Right cardiac atrium (tissue), 5 donors: ENCODE results near the gene YIF1B. TPM values are rescaled to one million over a fixed set of nuclear protein-coding genes. Genes with fewer than 3 reads are reported as not detected.
"Not testable (repeated sequence)": the region's sequence is repeated elsewhere in the genome, so short reads cannot be mapped to it uniquely, and the experiment has no call there.

Source experiments
- ATAC-seq, 2 donors: fragments of 200-7000 bp; cut with Tn5 transposase; one replicate each; pipeline versions ENCODE4 v1.8.0 to v1.9.1; 2020; ENCODE audit warnings: moderate library complexity in 2 of 2, mild to moderate bottlenecking in 1 of 2
- DNase-seq, 3 donors: peaks; one replicate each; pipeline ENCODE4 v3.0.0-alpha.2; 2020
- H3K27ac ChIP-seq: one replicate; pipeline ENCODE4 v1.5.1; 2013; ENCODE audit warnings: mild to moderate bottlenecking, low read length, control low read depth, moderate library complexity
- H3K27me3 ChIP-seq: one replicate; pipeline ENCODE4 v1.6.1; 2013; ENCODE audit not compliant: control insufficient read depth, insufficient read depth
- H3K4me1 ChIP-seq: one replicate; pipeline ENCODE4 v1.6.1; 2013; ENCODE audit warnings: low read length; ENCODE audit not compliant: control insufficient read depth, insufficient read depth
- H3K4me3 ChIP-seq: one replicate; pipeline ENCODE4 v1.5.1; 2013; ENCODE audit warnings: low read length, control low read depth
- H3K9me3 ChIP-seq: one replicate; pipeline ENCODE4 v1.6.1; 2013; ENCODE audit warnings: low read length; ENCODE audit not compliant: control insufficient read depth
- WGBS: extraction: QIAGEN DNeasy Blood & Tissue Kit; methylation state at CpG from one replicate; pipeline ENCODE4 v1.1.7; 2013; 5-methylcytosine and 5-hydroxymethylcytosine counted together
- intact Hi-C, 4 donors: fragments of 100-400 bp; cut with DNase I; formaldehyde crosslinking; loops; one replicate each; pipeline versions ENCODE4 v1.11.0 to v1.14.0; 2022 to 2023
- polyA plus RNA-seq: library from polyadenylated mRNA; stranded (reverse); fragments of 200-250 nt; gene quantifications from one replicate; pipeline ENCODE4 v1.2.3, GENCODE V29; 2013
- total RNA-seq, 4 donors: library from RNA; stranded (reverse); fragmentation: NEBNext Ultra II Directional; extraction: Animal tissue kit (Norgen Biotek cat#: 25700); gene quantifications; one replicate each; pipeline ENCODE4 v1.2.1, GENCODE V29; 2021
- donor health status: healthy with polysubstance abuse.
- donor health status: DM: no; HTN: yes; CAD: no.
- donor health status: DM: no; HTN: no; CAD: no.
- donor health status: DM: no; HTN: yes; CAD: no; lungs with severe emphysema.
- donor health status: DM: yes; HTN: yes; CAD: no.

Gene YIF1B
- total and polyA plus RNA-seq, 5 donors: 15.9 to 25.7 (median 20.2) TPM

GRCh38 chr19:38355728-38356725 lies 40.3 kb upstream of the YIF1B start:
- H3K4me3 ChIP-seq: no peak overlapping the region
- intact Hi-C loops: no loop called here
- 73% methylated on average over 16 of the region's 16 CpGs for WGBS
- no peaks in the 10 kb centered on the region for H3K27me3 ChIP-seq
- no peak overlapping the region for H3K27ac ChIP-seq
- no peaks in the 10 kb centered on the region for H3K4me1 ChIP-seq
- DNase-seq: no peak
- no peak for ATAC-seq
- H3K9me3 ChIP-seq: no peaks in the 10 kb centered on the region

- 75% methylated on average over 8 of the region's 8 CpGs for WGBS
- Histone ChIP-seq H3K27ac (no peak overlapping the region), H3K4me3 (no peak overlapping the region), H3K27me3 (no peaks in the 10 kb centered on the region), H3K9me3 (no peaks in the 10 kb centered on the region), H3K4me1 (no peaks in the 10 kb centered on the region)
- intact Hi-C loops: no loop called here
- no peak for DNase-seq
- no peak for ATAC-seq
Observed at GRCh38 chr19:38352611-38353010, 36.9 kb upstream of the YIF1B start.

- Histone ChIP-seq H3K4me1 (no peaks in the 10 kb centered on the region), H3K9me3 (no peaks in the 10 kb centered on the region), H3K4me3 (no peak overlapping the region), H3K27me3 (no peaks in the 10 kb centered on the region), H3K27ac (no peak overlapping the region)
- WGBS: 79% methylated on average over 9 of the region's 9 CpGs
- intact Hi-C loops: no loop called here
- DNase-seq (peak in 1 of 3 donors; percentile 13), ATAC-seq (peak; percentile 29 to 30)
Observed at GRCh38 chr19:38351865-38352395, 36.2 kb upstream of the YIF1B start.

- 76% methylated on average over 3 of the region's 3 CpGs for WGBS
- Histone ChIP-seq H3K27me3 (no peaks in the 10 kb centered on the region), H3K27ac (no peak overlapping the region), H3K9me3 (no peaks in the 10 kb centered on the region), H3K4me1 (no peaks in the 10 kb centered on the region), H3K4me3 (no peak overlapping the region)
- intact Hi-C loops: no loop called here
- DNase-seq (no peak), ATAC-seq (no peak)
Observed at GRCh38 chr19:38350883-38351282, 35.1 kb upstream of the YIF1B start.

- no peak overlapping the region for H3K27ac ChIP-seq
- H3K4me1 ChIP-seq: no peaks in the 10 kb centered on the region
- DNase-seq (no peak), ATAC-seq (no peak)
- H3K9me3 ChIP-seq: no peaks in the 10 kb centered on the region
- no peaks in the 10 kb centered on the region for H3K27me3 ChIP-seq
- no peak overlapping the region for H3K4me3 ChIP-seq
- intact Hi-C loops: no loop called here
- WGBS: 83% methylated on average over 4 of the region's 4 CpGs
Observed at GRCh38 chr19:38346837-38347236, 31.1 kb upstream of the YIF1B start.

- peaks cover 2% of the 10 kb centered on the region for H3K4me1 ChIP-seq
- 90% methylated on average over 2 of the region's 2 CpGs for WGBS
- H3K27me3 ChIP-seq: no peaks in the 10 kb centered on the region
- no peak for ATAC-seq
- peak in 1 of 3 donors; percentile 16 for DNase-seq
- H3K9me3 ChIP-seq: no peaks in the 10 kb centered on the region
- H3K27ac ChIP-seq: no peak overlapping the region
- intact Hi-C loops: no loop called here
- no peak overlapping the region for H3K4me3 ChIP-seq
Observed at GRCh38 chr19:38340927-38341326, 25.2 kb upstream of the YIF1B start.

GRCh38 chr19:38339011-38339410 lies 23.3 kb upstream of the YIF1B start:
- intact Hi-C loops: loop anchor here in 3 of 4 donors (5.0 to 10.0 kb wide), 3 partner anchors 33 to 434 kb away; partner anchors contain the start of genes PSMD8 (in 2 of the 3), SIPA1L3 (in 2 of the 3) and WDR87 (in 2 of the 3)
- H3K27ac ChIP-seq, ATAC-seq, DNase-seq, H3K9me3 ChIP-seq, H3K4me1 ChIP-seq, H3K4me3 ChIP-seq, H3K27me3 ChIP-seq: not testable (repeated sequence)
- WGBS: 75% methylated on average over 4 of the region's 4 CpGs

GRCh38 chr19:38337360-38337653 lies 21.6 kb upstream of the YIF1B start:
- DNase-seq (no peak), ATAC-seq (no peak)
- Histone ChIP-seq H3K27ac (no peak overlapping the region), H3K4me1 (peaks cover 2% of the 10 kb centered on the region), H3K4me3 (peak overlapping the region; percentile 73), H3K9me3 (no peaks in the 10 kb centered on the region), H3K27me3 (no peaks in the 10 kb centered on the region)
- intact Hi-C loops: loop anchor here in 3 of 4 donors (5.0 to 10.0 kb wide), 3 partner anchors 35 to 433 kb away; partner anchors contain the start of genes PSMD8 (in 2 of the 3), SIPA1L3 (in 2 of the 3) and WDR87 (in 2 of the 3)
- WGBS: 67% methylated on average over 10 of the region's 10 CpGs

- 4% methylated on average over 41 of the region's 41 CpGs for WGBS
- Histone ChIP-seq H3K9me3 (no peaks in the 10 kb centered on the region), H3K27me3 (no peaks in the 10 kb centered on the region), H3K4me1 (peaks cover 2% of the 10 kb centered on the region), H3K27ac (peak overlapping the region; percentile 86), H3K4me3 (peak overlapping the region; percentile 73)
- peak; percentile 87 for ATAC-seq
- DNase-seq: peak; percentile 96 to 98 (median 98)
- intact Hi-C loops: loop anchor here in 3 of 4 donors (5.0 to 10.0 kb wide), 3 partner anchors 36 to 432 kb away; partner anchors contain the start of genes PSMD8 (in 2 of the 3), SIPA1L3 (in 2 of the 3) and WDR87 (in 2 of the 3)
Observed at GRCh38 chr19:38336638-38337359, 21.1 kb upstream of the YIF1B start.

GRCh38 chr19:38335949-38336637 lies 20.3 kb upstream of the YIF1B start:
- H3K4me1 ChIP-seq: peaks cover 2% of the 10 kb centered on the region
- H3K9me3 ChIP-seq: no peaks in the 10 kb centered on the region
- H3K27me3 ChIP-seq: no peaks in the 10 kb centered on the region
- intact Hi-C loops: loop anchor here in 3 of 4 donors (2.0 to 10.0 kb wide), 5 partner anchors 36 to 431 kb away; partner anchors contain the start of genes PSMD8 (in 2 of the 3), SIPA1L3 (in 2 of the 3) and WDR87 (in 2 of the 3)
- peak overlapping the region; percentile 88 for H3K27ac ChIP-seq
- peak overlapping the region; percentile 73 for H3K4me3 ChIP-seq
- DNase-seq (peak; percentile 96 to 98 (median 97)), ATAC-seq (peak; percentile 95)
- WGBS: 1% methylated on average over 52 of the region's 52 CpGs
